HG03432 (cell line): ENCODE results near the gene PHKA1.
"Not testable (repeated sequence)": the region's sequence is repeated elsewhere in the genome, so short reads cannot be mapped to it uniquely, and the experiment has no call there.

Experiments
- ATAC-seq: cut with Tn5 transposase; IDR thresholded peaks from one replicate; pipeline ENCODE4 v1.9.1; 2021; ENCODE audit warnings: mild to moderate bottlenecking, moderate library complexity; ENCODE audit not compliant: unreplicated experiment

Gene PHKA1

GRCh38 chrX:72713599-72714477, at the start of gene PHKA1:
PHKA1 (minus strand) TSS chrX:72714306; CDS start chrX:72713880, 426 bp downstream.
- peak; percentile 77 for ATAC-seq

DNA sequence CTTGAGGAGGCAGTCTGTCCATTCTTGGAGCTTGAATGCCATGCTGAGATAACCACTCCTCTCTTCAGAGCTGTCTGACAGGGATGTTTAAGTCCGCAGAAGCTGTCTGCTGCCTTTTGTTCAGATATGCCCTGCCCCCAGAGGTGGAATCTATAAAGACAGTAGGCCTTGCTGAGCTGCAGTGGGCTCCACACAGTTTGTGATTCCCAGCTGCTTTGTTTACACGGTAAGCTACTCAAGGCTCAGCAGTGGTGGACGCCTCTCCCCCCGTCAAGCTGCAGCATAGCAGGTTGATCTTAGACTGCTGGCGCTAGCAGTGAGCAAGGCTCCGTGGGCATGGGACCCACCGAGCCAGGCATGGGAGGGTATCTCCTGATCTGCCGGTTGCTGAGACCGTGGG, 46.3 kb upstream of the PHKA1 start:
- ATAC-seq: not testable (repeated sequence)

GRCh38 chrX:72748545-72748944, 34.4 kb upstream of the PHKA1 start:
- not testable (repeated sequence) for ATAC-seq

GRCh38 chrX:72745546-72745945, 31.4 kb upstream of the PHKA1 start:
- not testable (repeated sequence) for ATAC-seq

DNA sequence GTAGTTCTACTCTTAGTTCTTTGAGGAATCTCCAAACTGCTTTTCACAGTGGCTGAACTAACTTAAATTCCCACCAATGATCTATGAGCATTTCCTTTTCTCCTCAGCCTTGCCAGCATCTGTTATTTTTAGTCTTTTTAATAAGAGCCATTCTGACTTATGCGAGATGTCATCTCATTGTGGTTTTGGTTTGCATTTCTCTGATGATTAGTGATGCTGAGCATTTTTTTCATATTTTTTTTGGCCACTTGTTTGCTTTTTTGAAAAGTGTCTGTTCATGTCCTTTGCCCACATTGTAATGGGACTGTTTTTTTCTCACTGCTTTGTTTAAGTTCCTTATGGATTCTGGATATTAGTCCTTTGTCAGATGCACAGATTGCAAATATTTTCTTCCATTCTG, 21.5 kb upstream of the PHKA1 start:
- ATAC-seq: no peak

- not testable (repeated sequence) for ATAC-seq
Observed at GRCh38 chrX:72733636-72734035, 19.5 kb upstream of the PHKA1 start.

GRCh38 chrX:72727846-72728245, 13.7 kb upstream of the PHKA1 start:
- ATAC-seq: no peak

- no peak for ATAC-seq
Observed at GRCh38 chrX:72716766-72717165, 2.7 kb upstream of the PHKA1 start.

- ATAC-seq: no peak
Observed at GRCh38 chrX:72715546-72715945, 1.4 kb upstream of the PHKA1 start.

GRCh38 chrX:72714478-72714916, 391 bp upstream of the PHKA1 start:
- ATAC-seq: peak; percentile 15

DNA sequence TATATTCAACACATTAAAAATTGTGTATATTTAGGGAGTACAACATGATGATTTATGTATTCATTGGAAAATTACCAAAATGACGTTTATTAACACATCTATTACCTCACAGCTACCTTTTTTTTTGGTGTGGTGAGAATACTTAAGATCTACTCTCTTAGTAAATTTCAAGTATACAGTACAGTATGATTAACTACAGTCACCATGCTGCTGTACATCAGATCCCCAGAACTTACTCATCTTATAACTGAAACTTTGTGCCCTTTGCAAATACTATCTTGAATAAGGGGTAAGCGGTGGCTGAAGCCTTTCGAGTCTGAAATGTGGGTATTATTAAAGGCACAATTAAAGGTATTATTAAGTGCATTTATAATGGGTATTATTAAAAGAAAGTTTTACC, 976 bp downstream of the PHKA1 start:
- no peak for ATAC-seq

GRCh38 chrX:72712094-72712755, 1.9 kb downstream of the PHKA1 start:
- ATAC-seq: no peak

DNA sequence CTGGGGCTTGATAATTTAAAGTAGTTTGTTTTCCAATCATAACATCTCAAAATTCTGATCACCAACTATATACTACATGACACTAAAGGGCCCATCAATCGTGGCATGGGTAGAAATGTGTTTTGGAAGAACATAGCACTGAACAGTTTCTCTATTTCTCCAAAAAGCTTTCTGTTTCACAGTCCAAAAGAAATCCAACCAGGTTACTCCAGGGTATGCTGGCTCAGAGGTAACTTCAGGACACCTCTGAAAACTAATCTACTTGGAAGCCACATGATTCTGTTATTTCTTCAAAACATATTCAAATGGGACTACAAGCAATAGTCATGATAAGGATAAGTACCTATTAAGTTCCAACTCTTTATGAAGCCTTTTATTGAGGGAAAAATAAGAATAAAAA, 8.3 kb downstream of the PHKA1 start:
- ATAC-seq: no peak

DNA sequence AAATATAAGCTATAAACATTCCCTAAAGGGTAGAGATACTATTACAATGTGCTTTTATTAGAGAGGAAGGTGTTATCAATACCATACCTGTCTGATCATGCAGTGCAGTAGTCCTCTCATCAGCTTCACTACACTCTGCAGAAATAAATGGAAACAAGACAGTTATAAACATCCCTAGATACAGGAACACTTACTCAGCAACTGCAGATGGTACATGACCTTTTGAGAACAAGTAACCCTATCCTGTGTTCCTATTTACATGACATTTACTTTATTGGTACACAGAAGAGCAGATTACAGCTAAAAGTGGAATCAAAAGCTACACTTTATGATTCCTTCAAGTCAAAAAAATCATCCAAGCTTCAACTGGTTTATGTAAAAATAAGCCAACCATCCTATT, 9.0 kb downstream of the PHKA1 start:
- ATAC-seq: no peak

GRCh38 chrX:72694170-72694569, 19.9 kb downstream of the PHKA1 start:
- no peak for ATAC-seq

DNA sequence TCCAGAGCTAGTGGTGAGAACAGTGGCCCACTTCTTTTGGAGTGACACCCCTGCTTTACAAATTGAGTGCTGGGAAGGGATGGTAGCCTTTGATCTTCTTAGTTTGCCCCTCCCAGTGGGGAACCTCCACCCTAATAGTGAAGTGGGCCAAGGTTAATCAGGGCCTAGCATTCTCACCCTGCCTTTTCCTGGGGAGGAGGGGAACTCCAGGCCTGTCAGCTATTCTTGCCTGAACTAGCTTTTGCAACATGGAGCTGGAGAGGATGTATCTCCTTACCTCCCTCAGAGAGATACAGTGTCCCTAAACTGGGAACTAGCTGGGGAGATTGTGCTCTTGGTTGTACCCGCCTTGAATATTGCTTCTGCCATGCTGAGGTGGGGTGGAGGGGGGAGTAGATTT, 20.6 kb downstream of the PHKA1 start:
- no peak for ATAC-seq

GRCh38 chrX:72687396-72687795, 26.7 kb downstream of the PHKA1 start:
- no peak for ATAC-seq

DNA sequence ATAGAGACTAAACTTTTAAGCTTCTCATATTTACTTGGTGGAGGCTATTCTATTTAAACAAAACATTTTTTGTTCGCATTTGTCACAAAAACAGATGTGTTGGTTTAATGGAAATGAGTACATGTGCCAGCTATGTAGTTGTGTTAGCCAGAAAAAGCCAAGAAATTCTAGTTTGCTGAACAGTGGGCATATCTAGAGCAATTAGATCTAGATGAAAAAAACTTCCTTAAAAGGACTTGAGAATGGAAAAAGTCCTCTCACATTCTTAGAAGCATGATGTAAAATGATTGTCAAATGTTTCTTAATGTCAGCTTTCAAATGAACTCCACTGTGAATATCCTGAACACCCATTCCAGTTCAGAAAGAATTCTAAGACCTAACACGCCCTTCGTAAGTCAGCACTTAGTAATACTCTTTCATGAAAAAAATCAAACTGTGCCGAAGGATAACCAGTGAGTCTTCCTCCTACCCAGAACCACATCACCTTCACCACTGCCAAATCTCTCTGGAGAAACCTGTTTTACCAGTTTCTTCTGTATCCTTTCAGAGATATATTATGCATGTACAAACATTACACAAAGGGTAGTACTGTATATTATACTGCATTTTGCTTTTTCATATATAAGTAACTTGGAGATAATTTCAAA, 28.2 kb downstream of the PHKA1 start:
- ATAC-seq: no peak

DNA sequence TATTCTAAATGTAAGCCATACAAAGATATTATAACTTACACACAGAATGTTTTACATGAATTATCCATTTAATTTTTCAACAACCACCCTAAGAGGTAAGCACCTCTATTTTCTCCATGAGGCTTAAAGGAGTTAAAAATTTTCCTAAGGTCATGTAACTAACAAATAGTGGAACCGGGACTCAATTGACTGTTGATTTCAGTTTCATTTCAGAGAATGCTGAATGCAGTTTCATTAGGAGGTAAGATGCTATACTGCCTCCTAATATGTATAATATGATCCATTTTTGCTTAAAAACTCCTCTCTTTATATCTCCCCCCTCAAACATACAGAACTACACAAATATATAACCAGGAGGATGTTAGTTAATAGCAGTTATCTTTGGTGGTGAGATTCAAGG, 29.1 kb downstream of the PHKA1 start:
- ATAC-seq: no peak

GRCh38 chrX:72683631-72684030, 30.5 kb downstream of the PHKA1 start:
- ATAC-seq: no peak

DNA sequence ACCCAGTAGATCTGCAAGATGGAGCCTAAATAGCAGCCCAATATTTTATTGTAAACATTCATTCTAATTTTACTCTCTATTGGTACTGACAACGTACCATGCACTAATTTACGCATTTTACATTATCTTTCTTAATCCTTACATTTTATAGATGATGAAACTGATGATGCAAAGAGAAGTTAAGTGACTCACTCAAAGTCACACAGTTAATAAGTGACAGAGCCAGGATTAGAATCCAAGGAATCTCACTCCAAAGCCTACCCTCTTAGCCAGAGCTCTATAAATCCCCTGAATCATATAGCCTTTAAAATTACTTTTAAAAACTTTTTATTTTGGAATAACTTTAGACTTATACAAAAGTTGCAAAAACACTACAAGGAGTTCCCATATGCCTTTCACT, 37.6 kb downstream of the PHKA1 start:
- ATAC-seq: no peak

GRCh38 chrX:72673951-72674350, 40.2 kb downstream of the PHKA1 start:
- ATAC-seq: not testable (repeated sequence)
